NCI-H510A treated with DMSO at 0.1 percent for 48 hours (cell line): ENCODE measurements around the gene RIGI.
A peak's percentile ranks its signal among the peaks of the same experiment; 100 is the strongest.
"Not testable (repeated sequence)": the region's sequence is repeated elsewhere in the genome, so short reads cannot be mapped to it uniquely, and the experiment has no call there.

ENCODE experiments used
- DNase-seq: peaks from one replicate; lab custom pipeline; 2025; lab: John Stamatoyannopoulos, UW

Gene RIGI

GRCh38 chr9:32526707-32527048 is 682 bp upstream of the RIGI start:
- DNase-seq = no peak

GRCh38 chr9:32525709-32526030 is 326 bp downstream of the RIGI start:
- no peak for DNase-seq

GRCh38 chr9:32524892-32525708 is 896 bp downstream of the RIGI start:
- peak; percentile 51 for DNase-seq

GRCh38 chr9:32524558-32524891 is 1.5 kb downstream of the RIGI start:
- not testable (repeated sequence) for DNase-seq

- no peak for DNase-seq
Observed at GRCh38 chr9:32523910-32524309, 2.1 kb downstream of the RIGI start.

GRCh38 chr9:32518276-32518675 is 7.7 kb downstream of the RIGI start:
- DNase-seq = no peak

- DNase-seq = no peak
Observed at GRCh38 chr9:32516241-32516640, 9.8 kb downstream of the RIGI start.

- peak; percentile 34 for DNase-seq
Observed at GRCh38 chr9:32508728-32509127, 17.3 kb downstream of the RIGI start.

- no peak for DNase-seq
Observed at GRCh38 chr9:32503008-32503407, 23.0 kb downstream of the RIGI start.

GRCh38 chr9:32502464-32502863 is 23.5 kb downstream of the RIGI start:
- no peak for DNase-seq

- DNase-seq = no peak
Observed at GRCh38 chr9:32501868-32502267, 24.1 kb downstream of the RIGI start.

- DNase-seq = no peak
Observed at GRCh38 chr9:32500768-32501167, 25.2 kb downstream of the RIGI start.

- no peak for DNase-seq
Observed at GRCh38 chr9:32497921-32498320, 28.1 kb downstream of the RIGI start.

- no peak for DNase-seq
Observed at GRCh38 chr9:32490601-32491000, 35.4 kb downstream of the RIGI start.

- no peak for DNase-seq
Observed at GRCh38 chr9:32487981-32488380, 38.0 kb downstream of the RIGI start.

- DNase-seq = no peak
Observed at GRCh38 chr9:32486839-32487562, 39.0 kb downstream of the RIGI start.

GRCh38 chr9:32483343-32483742 is 42.7 kb downstream of the RIGI start:
- DNase-seq = no peak
